ENCODE measurements around the gene DNAJC9. TPM values are rescaled to one million over a fixed set of nuclear protein-coding genes. Genes with fewer than 3 reads are reported as not detected.

Gene DNAJC9
- total and polyA plus RNA-seq, 2 of the 4 experiments (the other 2 are of a cell fraction), result 20.0 to 28.7 TPM

DNA sequence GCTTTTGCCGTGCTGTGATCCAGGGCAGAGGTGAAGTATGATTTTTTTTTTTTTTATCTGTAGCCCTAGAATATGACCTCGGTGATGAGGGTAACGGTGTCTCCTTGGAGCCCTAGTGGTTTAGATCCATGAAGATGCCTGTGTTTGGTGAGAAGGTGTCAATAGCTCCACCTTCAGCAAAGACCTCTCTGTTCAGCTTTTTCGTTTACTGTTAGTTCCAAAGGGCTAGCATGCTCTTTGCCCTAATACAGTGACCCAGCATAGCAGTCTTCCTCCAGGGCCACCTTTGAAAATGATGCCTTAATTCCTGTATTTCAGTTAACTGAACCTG, 6.1 kb upstream of the DNAJC9 start:
- Histone ChIP-seq H3K36me3 (ENCODE audit: control insufficient read depth, insufficient read depth, low read length) (peaks cover 8% of the 10 kb centered on the region), H3K9ac (ENCODE audit: low read depth, low read length) (peak overlapping the region; percentile 95), H2BK20ac (ENCODE audit: low read depth, low read length) (no peak overlapping the region), H2AFZ (replicated peaks; ENCODE audit: low read length, poor library complexity) (peak overlapping the region; percentile 100), H3K4ac (ENCODE audit: low read depth, low read length) (peak overlapping the region; percentile 99), H2AK9ac (replicated peaks; ENCODE audit: low read depth, low read length, poor library complexity) (peak overlapping the region; percentile 85), H2BK5ac (ENCODE audit: low read depth, low read length, poor library complexity, severe bottlenecking) (peak overlapping the region; percentile 72), H2BK15ac (ENCODE audit: low read depth, low read length) (no peak overlapping the region), H3K27me3 (ENCODE audit: control insufficient read depth, insufficient read depth, low read length) (no peaks in the 10 kb centered on the region), H3K9me3 (ENCODE audit: control insufficient read depth, insufficient read depth, low read length) (no peaks in the 10 kb centered on the region), H3K56ac (ENCODE audit: extremely low read depth, insufficient read depth, low read length) (peak overlapping the region; percentile 97), H4K5ac (ENCODE audit: low read depth, low read length) (no peak overlapping the region), H3K4me2 (ENCODE audit: low read depth, low read length) (peak overlapping the region; percentile 81), H2AK5ac (ENCODE audit: low read depth, low read length) (peak overlapping the region; percentile 80; the same call in 1 of the 2 replicates), H3K4me3 (ENCODE audit: insufficient read depth, low read depth, low read length) (peak overlapping the region; percentile 54), H4K20me1 (ENCODE audit: insufficient read depth, low read length) (no peaks in the 10 kb centered on the region), H3K4me1 (ENCODE audit: control insufficient read depth, insufficient read depth, low read length) (peaks cover 5% of the 10 kb centered on the region), H4K91ac (ENCODE audit: insufficient read depth, low read depth, low read length) (peak overlapping the region; percentile 91; the same call in 1 of the 2 replicates), H3K18ac (ENCODE audit: low read depth, low read length) (no peak overlapping the region), H3K79me1 (ENCODE audit: low read depth in 1 of 2, low read length in 2 of 2) (peaks cover 21 to 34% of the 10 kb centered on the region in 2 experiments), H2BK120ac (ENCODE audit: low read depth, low read length) (no peak overlapping the region), H3K23ac (ENCODE audit: low read depth, low read length) (peak overlapping the region; percentile 99), H4K8ac (ENCODE audit: low read depth in 2 of 2, low read length in 2 of 2) (peak overlapping the region; percentile 88 to 95; a peak in 3 of 4 replicates), H3K27ac (ENCODE audit: insufficient read depth, low read length) (peak overlapping the region; percentile 88), H3K14ac (replicated peaks; ENCODE audit: low read depth, low read length) (peak overlapping the region; percentile 99; the same call in 1 of the 2 replicates), H3K9me1 (ENCODE audit: insufficient read depth, low read length) (0 out of 2 replicates have a peak, but pooled peaks cover 3% of the 10 kb centered on the region)
- DNase-seq (no peak), ATAC-seq (ENCODE audit: low read depth) (no peak)
- intact Hi-C loops (cut with micrococcal nuclease), result loop anchor here (10.0 kb wide), 1 partner anchor 242 kb away; the partner anchor contains the start of gene PPP3CB
- WGBS, 2 experiments (ENCODE audit: extremely low coverage in 2 of 2, insufficient read length in 1 of 2), result no CpG with 5 or more reads among the region's 4 CpGs
- TF ChIP-seq MAZ (IDR thresholded peaks at IDR 0.05; ENCODE audit: borderline replicate concordance, low read depth, low read length), result no peak
- TF ChIP-seq, protein P1, sequence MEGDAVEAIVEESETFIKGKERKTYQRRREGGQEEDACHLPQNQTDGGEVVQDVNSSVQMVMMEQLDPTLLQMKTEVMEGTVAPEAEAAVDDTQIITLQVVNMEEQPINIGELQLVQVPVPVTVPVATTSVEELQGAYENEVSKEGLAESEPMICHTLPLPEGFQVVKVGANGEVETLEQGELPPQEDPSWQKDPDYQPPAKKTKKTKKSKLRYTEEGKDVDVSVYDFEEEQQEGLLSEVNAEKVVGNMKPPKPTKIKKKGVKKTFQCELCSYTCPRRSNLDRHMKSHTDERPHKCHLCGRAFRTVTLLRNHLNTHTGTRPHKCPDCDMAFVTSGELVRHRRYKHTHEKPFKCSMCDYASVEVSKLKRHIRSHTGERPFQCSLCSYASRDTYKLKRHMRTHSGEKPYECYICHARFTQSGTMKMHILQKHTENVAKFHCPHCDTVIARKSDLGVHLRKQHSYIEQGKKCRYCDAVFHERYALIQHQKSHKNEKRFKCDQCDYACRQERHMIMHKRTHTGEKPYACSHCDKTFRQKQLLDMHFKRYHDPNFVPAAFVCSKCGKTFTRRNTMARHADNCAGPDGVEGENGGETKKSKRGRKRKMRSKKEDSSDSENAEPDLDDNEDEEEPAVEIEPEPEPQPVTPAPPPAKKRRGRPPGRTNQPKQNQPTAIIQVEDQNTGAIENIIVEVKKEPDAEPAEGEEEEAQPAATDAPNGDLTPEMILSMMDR (conservative IDR thresholded peaks at IDR 0.05; ENCODE audit: low read depth, low read length), result 0 out of 2 replicates have a peak, but pooled peaks have one; percentile 1
- POLR2A ChIA-PET (ENCODE audit: unreplicated experiment), result no interaction called here
- in situ Hi-C loops (cut with MboI; ENCODE audit: low sequenced_read_pairs), result loop anchor here (25.0 kb wide), 1 partner anchor 384 kb away; the partner anchor contains the start of gene MYOZ1
- no TSS peak for BruUV-seq (replicated peaks)
- CTCF ChIA-PET, result no interaction called here
- dilution Hi-C loops (cut with HindIII; ENCODE audit: low sequenced_read_pairs, unreplicated experiment), result no loop called here
